ENCODE measurements around the gene MCTP2. TPM values are rescaled to one million over a fixed set of nuclear protein-coding genes. Genes with fewer than 3 reads are reported as not detected.

The MCTP2 gene
- total and polyA plus RNA-seq, 2 of the 8 experiments (the other 6 are each of a cell fraction or from before 2014, with no cell fraction given) = 3.4 to 4.5 TPM

- TF ChIP-seq CBX5 (IDR thresholded peaks at IDR 0.05; ENCODE audit: low read depth, low read length) = no peak
Observed at GRCh38 chr15:94380798-94381197, 149.4 kb downstream of the MCTP2 start (continued).
